HL-60 (cell line): Measurements from ENCODE around the gene DPAGT1.
"Not testable (repeated sequence)": the region's sequence is repeated elsewhere in the genome, so short reads cannot be mapped to it uniquely, and the experiment has no call there.

Experiments used
- DNase-seq, 2 experiments: peaks; one replicate each; pipeline ENCODE4 v3.0.0-alpha.2; 2010 to 2020; ENCODE audit warnings: low read depth in 1 of 2, low spot score in 1 of 2
- H3K27ac ChIP-seq: fragments of 250-450 bp; sonication (Bioruptor Pico); replicated peaks from 2 replicates; pipeline ENCODE4 v1.5.1; 2020; ENCODE audit warnings: mild to moderate bottlenecking, moderate library complexity
- H3K27me3 ChIP-seq: fragments of 250-450 bp; sonication (Bioruptor Pico); 2 replicates; pipeline ENCODE4 v1.5.1; 2021; ENCODE audit warnings: mild to moderate bottlenecking, moderate library complexity; ENCODE audit not compliant: insufficient read depth, poor library complexity, severe bottlenecking
- H3K4me3 ChIP-seq: replicated peaks from 2 replicates; pipeline ENCODE4 v1.5.1; 2011; ENCODE audit warnings: mild to moderate bottlenecking, control low read depth, low read length; ENCODE audit not compliant: insufficient read depth
- GABPA ChIP-seq: IDR thresholded peaks from 2 replicates; pipeline ENCODE4 v1.6.1; 2012; ENCODE audit warnings: low read depth
- POLR2AphosphoS5 ChIP-seq: IDR thresholded peaks from 2 replicates; pipeline ENCODE4 v1.6.1; 2012; ENCODE audit warnings: low read depth
- SPI1 ChIP-seq: IDR thresholded peaks from 2 replicates; pipeline ENCODE4 v1.6.1; 2012; ENCODE audit warnings: low read depth, mild to moderate bottlenecking, borderline replicate concordance
- TF ChIP-seq, protein P1 (sequence below): IDR thresholded peaks from one replicate; pipeline ENCODE4 v1.5.1; 2011; ENCODE audit warnings: low read length, control low read depth, inconsistent platforms; ENCODE audit not compliant: insufficient read depth
- TF ChIP-seq, protein P2 (sequence below): IDR thresholded peaks from 2 replicates; pipeline ENCODE4 v1.6.1; 2012; ENCODE audit warnings: low read depth; ENCODE audit not compliant: insufficient replicate concordance

DPAGT1 gene

DNA sequence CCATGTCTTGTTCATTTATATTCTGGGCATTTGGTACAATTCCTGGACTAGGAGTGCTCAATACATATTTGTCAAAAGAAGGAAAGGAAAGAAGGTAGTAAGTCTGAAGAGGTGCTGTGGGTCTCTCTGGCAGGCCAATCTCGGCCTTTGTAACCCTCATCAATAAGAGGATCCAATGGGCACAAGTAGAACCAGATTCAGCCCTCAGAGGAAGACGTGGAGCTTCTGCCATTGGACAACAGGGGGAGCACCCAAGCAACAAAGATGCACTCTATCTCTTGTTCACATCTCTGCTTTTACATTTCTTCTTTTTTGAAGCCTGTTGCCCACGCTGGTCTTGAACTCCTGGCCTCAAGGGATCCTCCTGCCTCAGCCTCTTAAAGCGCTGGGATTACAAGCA is 36.3 kb downstream of the DPAGT1 start:
- no peaks in the 10 kb centered on the region for H3K27me3 ChIP-seq
- TF ChIP-seq, protein P1, sequence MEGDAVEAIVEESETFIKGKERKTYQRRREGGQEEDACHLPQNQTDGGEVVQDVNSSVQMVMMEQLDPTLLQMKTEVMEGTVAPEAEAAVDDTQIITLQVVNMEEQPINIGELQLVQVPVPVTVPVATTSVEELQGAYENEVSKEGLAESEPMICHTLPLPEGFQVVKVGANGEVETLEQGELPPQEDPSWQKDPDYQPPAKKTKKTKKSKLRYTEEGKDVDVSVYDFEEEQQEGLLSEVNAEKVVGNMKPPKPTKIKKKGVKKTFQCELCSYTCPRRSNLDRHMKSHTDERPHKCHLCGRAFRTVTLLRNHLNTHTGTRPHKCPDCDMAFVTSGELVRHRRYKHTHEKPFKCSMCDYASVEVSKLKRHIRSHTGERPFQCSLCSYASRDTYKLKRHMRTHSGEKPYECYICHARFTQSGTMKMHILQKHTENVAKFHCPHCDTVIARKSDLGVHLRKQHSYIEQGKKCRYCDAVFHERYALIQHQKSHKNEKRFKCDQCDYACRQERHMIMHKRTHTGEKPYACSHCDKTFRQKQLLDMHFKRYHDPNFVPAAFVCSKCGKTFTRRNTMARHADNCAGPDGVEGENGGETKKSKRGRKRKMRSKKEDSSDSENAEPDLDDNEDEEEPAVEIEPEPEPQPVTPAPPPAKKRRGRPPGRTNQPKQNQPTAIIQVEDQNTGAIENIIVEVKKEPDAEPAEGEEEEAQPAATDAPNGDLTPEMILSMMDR: peak; percentile 67
- TF ChIP-seq SPI1: no peak
- H3K27ac ChIP-seq: no peak overlapping the region
- peak in 1 of 2 experiments; percentile 61 for DNase-seq
- no peak overlapping the region for H3K4me3 ChIP-seq

DNA sequence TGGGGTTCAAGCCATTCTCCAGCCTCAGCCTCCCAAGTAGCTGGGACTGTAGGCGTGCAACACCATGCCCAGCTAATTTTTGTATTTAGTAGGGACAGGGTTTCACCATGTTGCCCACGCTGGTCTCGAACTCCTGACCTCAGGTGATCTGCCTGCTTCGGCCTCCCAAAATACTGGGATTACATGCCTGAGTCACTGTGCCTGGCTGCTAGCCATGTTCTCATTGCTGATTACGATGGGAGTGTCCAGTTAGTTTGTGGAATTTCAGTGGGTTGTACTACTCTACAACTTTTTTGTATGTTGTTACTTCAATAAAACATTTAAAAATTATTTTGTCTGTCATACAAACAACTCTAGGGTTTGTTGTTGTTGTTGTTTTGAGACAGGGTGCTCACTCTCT is 38.9 kb downstream of the DPAGT1 start:
- no peak for DNase-seq
- TF ChIP-seq GABPA (no peak), SPI1 (no peak), POLR2AphosphoS5 (no peak)
- TF ChIP-seq, protein P2, sequence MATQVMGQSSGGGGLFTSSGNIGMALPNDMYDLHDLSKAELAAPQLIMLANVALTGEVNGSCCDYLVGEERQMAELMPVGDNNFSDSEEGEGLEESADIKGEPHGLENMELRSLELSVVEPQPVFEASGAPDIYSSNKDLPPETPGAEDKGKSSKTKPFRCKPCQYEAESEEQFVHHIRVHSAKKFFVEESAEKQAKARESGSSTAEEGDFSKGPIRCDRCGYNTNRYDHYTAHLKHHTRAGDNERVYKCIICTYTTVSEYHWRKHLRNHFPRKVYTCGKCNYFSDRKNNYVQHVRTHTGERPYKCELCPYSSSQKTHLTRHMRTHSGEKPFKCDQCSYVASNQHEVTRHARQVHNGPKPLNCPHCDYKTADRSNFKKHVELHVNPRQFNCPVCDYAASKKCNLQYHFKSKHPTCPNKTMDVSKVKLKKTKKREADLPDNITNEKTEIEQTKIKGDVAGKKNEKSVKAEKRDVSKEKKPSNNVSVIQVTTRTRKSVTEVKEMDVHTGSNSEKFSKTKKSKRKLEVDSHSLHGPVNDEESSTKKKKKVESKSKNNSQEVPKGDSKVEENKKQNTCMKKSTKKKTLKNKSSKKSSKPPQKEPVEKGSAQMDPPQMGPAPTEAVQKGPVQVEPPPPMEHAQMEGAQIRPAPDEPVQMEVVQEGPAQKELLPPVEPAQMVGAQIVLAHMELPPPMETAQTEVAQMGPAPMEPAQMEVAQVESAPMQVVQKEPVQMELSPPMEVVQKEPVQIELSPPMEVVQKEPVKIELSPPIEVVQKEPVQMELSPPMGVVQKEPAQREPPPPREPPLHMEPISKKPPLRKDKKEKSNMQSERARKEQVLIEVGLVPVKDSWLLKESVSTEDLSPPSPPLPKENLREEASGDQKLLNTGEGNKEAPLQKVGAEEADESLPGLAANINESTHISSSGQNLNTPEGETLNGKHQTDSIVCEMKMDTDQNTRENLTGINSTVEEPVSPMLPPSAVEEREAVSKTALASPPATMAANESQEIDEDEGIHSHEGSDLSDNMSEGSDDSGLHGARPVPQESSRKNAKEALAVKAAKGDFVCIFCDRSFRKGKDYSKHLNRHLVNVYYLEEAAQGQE: no peak
- TF ChIP-seq, protein P1: no peak
- no peak overlapping the region for H3K27ac ChIP-seq

DNA sequence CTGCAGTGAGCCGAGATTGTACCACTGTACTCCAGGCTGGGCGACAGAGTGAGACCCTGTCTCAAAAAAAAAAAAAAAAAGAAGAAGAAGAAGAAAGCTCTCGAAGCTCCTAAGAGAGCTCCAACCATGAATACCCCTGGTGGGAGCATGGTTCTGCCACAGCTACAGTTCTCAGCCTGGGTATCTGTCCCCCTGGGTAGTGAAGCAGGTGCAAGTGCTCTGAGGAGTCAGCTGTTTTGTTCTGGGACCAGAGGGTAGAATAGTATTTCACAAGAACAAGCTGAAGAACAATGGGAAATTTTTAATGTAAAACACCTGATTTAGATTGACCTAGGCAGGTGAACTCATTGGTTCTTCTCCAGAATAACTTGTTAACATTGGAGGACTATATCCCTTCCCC is 40.4 kb downstream of the DPAGT1 start:
- Histone ChIP-seq H3K27ac (no peak overlapping the region), H3K27me3 (no peaks in the 10 kb centered on the region), H3K4me3 (no peak overlapping the region)
- no peak for TF ChIP-seq SPI1
- TF ChIP-seq, protein P2: no peak
- TF ChIP-seq, protein P1: no peak
- no peak for TF ChIP-seq POLR2AphosphoS5
- no peak for TF ChIP-seq GABPA
- no peak for DNase-seq

More for the DNA sequence above, 38.9 kb downstream of the DPAGT1 start:
- Histone ChIP-seq H3K4me3 (no peak overlapping the region), H3K27me3 (no peaks in the 10 kb centered on the region)

DNA sequence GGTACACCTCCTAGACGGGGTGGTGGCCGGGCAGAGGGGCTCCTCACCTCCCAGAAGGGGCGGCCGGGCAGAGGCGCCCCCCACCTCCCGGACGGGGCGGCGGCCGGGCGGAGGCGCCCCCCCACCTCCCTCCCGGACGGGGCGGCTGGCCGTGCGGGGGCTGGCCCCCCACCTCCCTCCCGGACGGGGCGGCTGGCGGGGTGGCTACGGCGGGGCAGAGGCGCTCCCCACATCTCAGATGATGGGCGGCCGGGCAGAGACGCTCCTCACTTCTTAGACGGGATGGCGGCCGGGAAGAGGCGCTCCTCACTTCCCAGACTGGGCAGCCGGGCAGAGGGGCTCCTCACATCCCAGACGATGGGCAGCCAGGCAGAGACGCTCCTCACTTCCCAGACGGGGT is 42.5 kb downstream of the DPAGT1 start:
- not testable (repeated sequence) for DNase-seq, H3K27ac ChIP-seq, H3K27me3 ChIP-seq, H3K4me3 ChIP-seq
